SJCRH30 (cell line): ENCODE data around the gene SUPT6H. TPM values are rescaled to one million over a fixed set of nuclear protein-coding genes. Genes with fewer than 3 reads are reported as not detected.

ENCODE experiments used
- DNase-seq, 2 experiments: peaks; one replicate each; pipeline ENCODE4 v3.0.0-alpha.2; 2015 to 2020
- H3K27ac ChIP-seq: fragments of 250-450 bp; sonication (Bioruptor Pico); 2 replicates; pipeline ENCODE4 v1.5.1; 2020; ENCODE audit warnings: mild to moderate bottlenecking, moderate library complexity
- H3K27me3 ChIP-seq: fragments of 250-450 bp; sonication (Bioruptor Pico); 2 replicates; pipeline ENCODE4 v1.5.1; 2020; ENCODE audit warnings: mild to moderate bottlenecking, moderate library complexity
- H3K36me3 ChIP-seq: fragments of 250-450 bp; sonication (Bioruptor Pico); 2 replicates; pipeline ENCODE4 v1.5.1; 2020; ENCODE audit warnings: mild to moderate bottlenecking, moderate library complexity
- H3K4me1 ChIP-seq: fragments of 250-450 bp; sonication (Bioruptor Pico); 2 replicates; pipeline ENCODE4 v1.5.1; 2020; ENCODE audit warnings: mild to moderate bottlenecking, moderate library complexity
- H3K4me3 ChIP-seq: fragments of 250-450 bp; sonication (Bioruptor Pico); 2 replicates; pipeline ENCODE4 v1.5.1; 2020; ENCODE audit warnings: mild to moderate bottlenecking, moderate library complexity
- H3K9me3 ChIP-seq: fragments of 250-450 bp; sonication (Bioruptor Pico); replicated peaks from 2 replicates; pipeline ENCODE4 v1.5.1; 2020; ENCODE audit warnings: mild to moderate bottlenecking, moderate library complexity
- total RNA-seq: library from RNA; depleted of rRNA; stranded (reverse); fragments of >200 nt; shearing (Covaris generic); gene quantifications from 2 replicates; pipeline ENCODE4 v1.2.3, GENCODE V29; 2014

Gene SUPT6H
- total RNA-seq, 1 experiment from 2014 or later, result 66.3 TPM

DNA sequence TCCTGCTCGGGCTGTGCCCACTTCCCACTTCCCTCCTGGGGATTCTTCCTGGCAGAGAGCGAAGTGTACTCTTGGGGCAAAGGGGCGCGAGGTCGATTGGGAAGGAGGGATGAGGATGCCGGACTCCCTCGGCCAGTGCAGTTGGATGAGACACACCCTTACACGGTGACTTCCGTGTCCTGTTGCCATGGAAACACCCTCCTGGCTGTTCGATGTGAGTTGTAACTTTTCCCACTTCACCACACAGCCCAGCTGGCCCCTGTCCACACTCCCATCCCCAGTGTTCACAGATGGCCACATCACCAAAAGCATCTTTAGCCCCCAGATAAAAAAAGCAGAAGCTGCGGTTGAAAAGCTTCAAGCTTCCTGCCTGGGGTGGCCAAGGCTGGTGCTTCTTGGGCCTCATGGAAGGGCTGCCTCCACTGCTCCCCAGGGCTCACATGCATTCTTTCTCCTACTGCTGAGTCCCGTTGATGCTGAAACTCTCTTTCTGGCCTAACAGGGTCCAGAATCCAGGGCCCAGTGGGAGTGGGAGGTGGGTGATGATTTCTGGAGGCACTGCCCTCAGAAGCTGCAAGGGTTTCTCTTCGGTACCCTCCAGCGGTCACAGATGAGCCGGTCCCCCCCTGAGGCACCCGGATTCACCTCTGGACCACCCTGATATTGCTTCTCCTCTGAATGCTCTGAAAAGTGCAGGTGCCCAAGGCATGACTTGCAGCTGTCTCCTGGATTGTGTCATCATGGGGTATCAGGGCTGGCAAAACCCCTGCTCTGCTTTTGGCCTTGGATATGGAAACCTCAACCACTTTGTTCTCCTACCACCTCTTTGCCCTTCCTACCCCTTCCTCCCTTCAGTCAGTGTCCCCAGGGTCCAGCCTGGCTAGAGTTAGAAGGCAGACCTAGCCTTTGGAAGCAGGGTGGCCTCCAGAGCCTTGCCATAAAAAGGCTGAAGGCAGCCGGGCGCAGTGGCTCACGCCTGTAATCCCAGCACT, 79.6 kb downstream of the SUPT6H start:
- DNase-seq, result peak; percentile 49 to 68
- no peaks in the 10 kb centered on the region for H3K9me3 ChIP-seq
- peaks cover 24% of the 10 kb centered on the region for H3K4me1 ChIP-seq
- no peak overlapping the region for H3K4me3 ChIP-seq
- H3K27me3 ChIP-seq, result no peaks in the 10 kb centered on the region
- H3K27ac ChIP-seq, result peak overlapping the region; percentile 27; the same call in 1 of the 2 replicates
- peaks cover 14% of the 10 kb centered on the region; the same call in 1 of the 2 replicates for H3K36me3 ChIP-seq

DNA sequence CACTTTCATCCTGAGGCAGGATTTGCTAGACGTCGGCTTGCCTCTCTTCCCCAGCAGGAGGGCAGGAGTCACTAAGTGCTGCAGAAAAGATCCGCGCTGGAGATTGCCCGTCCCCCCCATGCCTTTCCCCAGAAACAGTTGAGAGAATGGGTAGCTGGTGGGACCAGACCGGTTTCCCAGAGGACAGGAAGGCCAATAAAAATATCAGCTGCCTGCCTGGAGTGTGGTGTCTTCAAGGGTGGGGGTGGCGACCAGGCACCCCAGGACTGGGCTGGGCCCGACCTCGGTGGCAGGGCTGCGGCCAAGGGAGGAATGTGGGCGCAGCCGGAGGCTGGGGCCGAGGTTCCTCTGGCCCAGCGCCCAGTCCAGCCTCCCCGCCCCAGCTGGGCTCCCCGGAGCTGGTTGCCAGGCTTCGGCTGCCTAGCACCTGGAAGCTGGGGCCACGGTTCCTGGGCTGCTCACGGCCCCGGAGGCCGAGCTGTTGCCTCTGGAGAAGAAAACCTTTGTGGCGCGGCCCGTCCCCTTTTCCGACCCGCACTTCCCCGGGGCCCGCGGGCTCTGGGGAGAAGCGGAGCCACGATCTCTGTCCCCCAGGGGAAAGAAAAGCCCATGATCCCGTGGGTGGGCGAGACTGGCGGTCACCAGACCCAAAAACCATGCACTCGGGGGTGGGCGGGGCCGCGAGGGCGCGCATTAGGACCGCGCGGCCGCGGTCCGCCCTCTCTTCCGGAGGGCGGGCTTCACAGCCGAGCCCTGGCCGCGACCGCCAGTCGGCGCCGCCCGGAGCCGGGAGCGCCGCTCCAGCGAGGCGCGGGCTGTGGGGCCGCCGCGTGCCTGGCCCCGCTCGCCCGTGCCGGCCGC, 81.5 kb downstream of the SUPT6H start, which contains the start of gene TRAF4:
TRAF4 (plus strand) TSS at position 769 of the 861 bp plus-strand sequence. CDS start 102 bp downstream, outside the sequence.
- peaks cover 31% of the 10 kb centered on the region for H3K36me3 ChIP-seq
- H3K27ac ChIP-seq, result peak within 1 kb of the TSS; percentile 73
- no peaks in the 10 kb centered on the region for H3K9me3 ChIP-seq
- DNase-seq, result peak; percentile 90 to 97
- peak within 1 kb of the TSS; percentile 95 for H3K4me3 ChIP-seq
- H3K27me3 ChIP-seq, result no peaks in the 10 kb centered on the region
- peaks cover 30% of the 10 kb centered on the region for H3K4me1 ChIP-seq

DNA sequence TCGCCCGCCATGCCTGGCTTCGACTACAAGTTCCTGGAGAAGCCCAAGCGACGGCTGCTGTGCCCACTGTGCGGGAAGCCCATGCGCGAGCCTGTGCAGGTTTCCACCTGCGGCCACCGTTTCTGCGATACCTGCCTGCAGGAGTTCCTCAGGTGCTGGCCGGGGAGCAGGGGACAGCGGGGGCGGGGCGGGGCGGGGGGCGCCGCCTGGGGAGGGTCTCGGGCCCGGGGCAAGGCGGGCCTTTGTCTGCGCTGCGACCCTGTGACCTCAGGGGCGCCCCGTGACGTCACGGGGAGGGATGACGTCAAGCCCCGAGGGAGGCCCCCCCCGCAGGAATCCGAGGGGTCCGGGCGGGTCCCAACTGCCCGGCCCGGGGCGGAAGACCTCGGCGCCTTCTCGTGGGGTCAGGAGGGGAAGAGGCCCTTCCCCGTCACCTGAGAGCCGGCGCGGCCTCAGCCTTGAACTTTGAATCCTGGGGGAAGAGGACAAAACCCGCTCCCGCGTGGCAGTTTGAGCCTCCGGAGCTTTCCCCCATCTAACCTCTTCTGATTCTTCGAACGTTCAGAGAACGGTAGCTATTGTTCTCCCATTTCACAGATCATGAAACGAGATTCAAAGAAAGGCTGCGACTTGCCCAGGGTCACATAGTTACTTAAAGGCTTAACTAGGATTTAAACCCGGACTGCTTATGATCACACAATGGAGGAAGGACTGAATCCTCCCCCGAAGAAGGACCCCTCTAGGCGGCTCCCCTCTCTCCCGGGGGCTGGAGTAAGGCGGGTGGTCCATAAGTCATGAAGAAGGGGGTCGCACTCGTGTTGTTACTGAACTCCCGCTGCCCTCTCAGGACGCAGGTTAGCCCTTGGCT, 82.3 kb downstream of the SUPT6H start:
- peak overlapping the region; percentile 73 for H3K27ac ChIP-seq
- H3K36me3 ChIP-seq, result peaks cover 39% of the 10 kb centered on the region
- no peaks in the 10 kb centered on the region for H3K27me3 ChIP-seq
- H3K4me3 ChIP-seq, result peak overlapping the region; percentile 95
- H3K9me3 ChIP-seq, result no peaks in the 10 kb centered on the region
- H3K4me1 ChIP-seq, result peaks cover 30% of the 10 kb centered on the region
- DNase-seq, result peak; percentile 68 to 72

DNA sequence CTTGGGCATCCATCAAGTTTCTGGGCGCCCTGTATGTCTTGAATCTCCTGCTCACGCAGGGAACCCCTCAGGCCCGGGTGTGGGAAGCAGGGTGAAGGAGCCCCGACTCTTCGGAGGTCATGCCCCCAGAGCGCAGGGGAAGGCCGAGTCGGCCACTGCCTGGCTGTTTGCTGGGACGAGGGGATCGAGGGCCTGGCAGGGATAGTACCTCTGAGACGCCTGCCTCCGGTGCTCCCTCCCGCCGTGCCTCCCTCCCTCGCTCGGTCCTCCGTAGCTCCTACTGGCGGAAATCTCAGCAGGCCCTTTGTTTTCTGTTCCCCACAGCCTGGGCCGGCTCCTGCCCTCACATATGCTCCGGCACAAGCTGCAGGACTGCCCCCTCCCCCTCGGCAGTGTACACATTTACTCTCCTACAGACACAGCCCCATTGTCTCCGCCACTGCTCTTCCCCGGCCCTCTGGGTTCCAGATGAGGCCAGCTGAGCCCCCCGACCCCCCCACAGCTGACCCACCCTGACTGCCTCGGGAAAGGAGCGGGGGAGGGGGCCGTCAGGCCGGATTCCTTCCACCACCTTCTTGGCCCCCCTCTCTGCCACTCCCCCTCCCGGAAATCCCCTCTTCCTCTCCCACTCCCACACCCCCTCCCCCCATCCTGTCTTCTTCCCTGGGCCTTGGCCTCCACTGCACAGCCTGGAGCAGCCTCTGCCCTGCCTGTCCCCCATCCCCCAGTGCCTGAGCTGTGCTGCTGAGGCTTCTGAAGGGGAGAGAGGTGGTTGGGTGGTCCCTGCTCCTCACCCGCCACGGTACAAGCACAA, 83.2 kb downstream of the SUPT6H start:
- peak; percentile 84 to 85 for DNase-seq
- peaks cover 30% of the 10 kb centered on the region for H3K4me1 ChIP-seq

DNA sequence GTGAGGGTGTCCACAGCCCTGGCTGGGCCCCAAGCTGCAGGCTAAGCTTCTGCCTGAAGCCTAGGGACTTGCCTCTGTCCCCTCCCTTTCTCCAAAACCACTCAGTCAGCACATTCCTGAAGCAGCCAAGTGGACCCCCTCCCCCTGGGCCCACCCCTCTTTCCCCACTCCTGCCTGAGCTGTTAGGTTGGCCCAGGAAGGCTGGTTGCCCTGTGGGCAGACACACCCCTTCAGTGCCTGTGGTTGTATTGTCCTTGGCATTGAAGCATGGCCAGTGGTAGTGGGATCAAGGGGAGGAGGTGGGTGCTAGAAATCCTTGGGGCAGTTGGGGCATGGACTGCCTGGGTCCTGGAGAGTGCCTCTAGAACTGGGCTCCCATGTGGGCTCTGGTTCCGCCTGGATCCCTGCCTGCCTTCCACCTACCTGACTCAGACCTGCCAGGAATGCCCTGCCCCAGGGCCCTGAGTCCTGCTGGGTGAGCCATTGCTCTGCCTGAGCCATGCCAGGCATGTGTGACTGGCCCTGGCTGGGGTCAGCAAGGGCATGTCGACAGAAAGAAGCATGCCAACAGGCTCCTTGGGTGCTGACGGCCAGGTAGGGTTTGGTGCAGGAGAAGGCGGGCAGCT, 83.9 kb downstream of the SUPT6H start:
- Histone ChIP-seq H3K36me3 (peaks cover 47% of the 10 kb centered on the region), H3K27ac (peak overlapping the region; percentile 73; the same call in 1 of the 2 replicates), H3K9me3 (no peaks in the 10 kb centered on the region), H3K4me3 (peak overlapping the region; percentile 95), H3K4me1 (peaks cover 30% of the 10 kb centered on the region), H3K27me3 (no peaks in the 10 kb centered on the region)
- DNase-seq, result no peak

More for the DNA sequence above, 83.2 kb downstream of the SUPT6H start:
- Histone ChIP-seq H3K9me3 (no peaks in the 10 kb centered on the region), H3K36me3 (peaks cover 40% of the 10 kb centered on the region), H3K27me3 (no peaks in the 10 kb centered on the region), H3K4me3 (peak overlapping the region; percentile 95), H3K27ac (peak overlapping the region; percentile 73)

DNA sequence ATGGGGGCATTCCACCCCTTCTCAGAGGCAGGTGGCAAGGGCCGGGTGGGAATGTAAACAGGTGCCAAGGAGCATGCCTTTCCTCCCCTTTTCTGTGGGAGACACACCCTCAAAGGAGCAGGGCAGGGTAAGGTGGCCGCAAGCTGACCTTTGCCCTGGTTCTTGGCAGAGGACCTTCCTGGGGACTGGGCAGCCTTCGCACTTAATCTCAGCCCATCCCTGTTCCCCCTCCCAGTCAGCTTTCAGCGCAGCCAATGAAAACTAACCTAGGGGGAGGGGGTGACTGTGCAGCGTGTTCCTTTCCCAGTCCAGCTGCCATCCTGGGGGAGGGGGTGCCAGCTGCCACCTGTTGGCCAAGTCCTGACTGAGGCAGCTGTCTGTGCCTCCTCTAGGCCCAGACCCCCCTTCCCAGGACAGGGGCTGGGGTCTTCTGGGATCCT, 84.6 kb downstream of the SUPT6H start:
- Histone ChIP-seq H3K4me1 (peaks cover 26% of the 10 kb centered on the region), H3K4me3 (no peak overlapping the region)
- peak; percentile 85 to 87 for DNase-seq

DNA sequence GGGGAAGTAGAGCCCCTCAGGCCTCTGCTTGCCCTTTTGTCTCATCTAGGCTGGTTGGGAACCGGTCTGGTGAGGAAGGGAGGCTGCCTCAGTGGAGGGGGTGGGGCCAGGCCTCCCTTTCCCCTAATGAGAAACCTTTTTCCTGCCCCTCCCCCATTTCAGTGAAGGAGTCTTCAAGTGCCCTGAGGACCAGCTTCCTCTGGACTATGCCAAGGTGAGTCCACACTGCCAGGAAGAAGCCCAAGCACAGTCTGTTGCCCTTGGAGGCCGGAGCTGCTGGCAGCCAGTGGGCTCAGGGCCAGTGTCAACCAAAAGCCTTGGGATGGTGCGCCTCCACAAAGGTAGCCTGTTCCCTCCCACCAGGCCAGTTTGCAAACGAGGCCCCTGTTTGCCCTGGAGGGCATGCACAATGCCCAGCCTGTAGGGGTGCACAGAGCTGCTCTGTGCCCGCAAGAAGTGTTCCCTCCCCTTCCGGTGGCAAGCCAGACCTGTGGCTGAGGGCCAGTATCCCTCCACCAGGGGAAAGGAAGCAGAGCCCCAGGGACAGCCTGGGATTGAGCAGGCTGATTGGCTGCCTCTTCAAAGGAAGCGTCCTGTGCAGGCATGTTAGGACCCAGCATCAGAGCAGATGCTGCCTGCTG, 85.2 kb downstream of the SUPT6H start:
- no peaks in the 10 kb centered on the region for H3K9me3 ChIP-seq
- DNase-seq, result no peak
- no peak overlapping the region for H3K4me3 ChIP-seq
- H3K36me3 ChIP-seq, result peaks cover 60% of the 10 kb centered on the region
- no peaks in the 10 kb centered on the region for H3K27me3 ChIP-seq
- H3K27ac ChIP-seq, result peak overlapping the region; percentile 70
- H3K4me1 ChIP-seq, result peaks cover 20% of the 10 kb centered on the region

More for the DNA sequence above, 84.6 kb downstream of the SUPT6H start:
- no peaks in the 10 kb centered on the region for H3K9me3 ChIP-seq
- H3K27me3 ChIP-seq, result no peaks in the 10 kb centered on the region
- H3K27ac ChIP-seq, result peak overlapping the region; percentile 70
- H3K36me3 ChIP-seq, result peaks cover 54% of the 10 kb centered on the region

DNA sequence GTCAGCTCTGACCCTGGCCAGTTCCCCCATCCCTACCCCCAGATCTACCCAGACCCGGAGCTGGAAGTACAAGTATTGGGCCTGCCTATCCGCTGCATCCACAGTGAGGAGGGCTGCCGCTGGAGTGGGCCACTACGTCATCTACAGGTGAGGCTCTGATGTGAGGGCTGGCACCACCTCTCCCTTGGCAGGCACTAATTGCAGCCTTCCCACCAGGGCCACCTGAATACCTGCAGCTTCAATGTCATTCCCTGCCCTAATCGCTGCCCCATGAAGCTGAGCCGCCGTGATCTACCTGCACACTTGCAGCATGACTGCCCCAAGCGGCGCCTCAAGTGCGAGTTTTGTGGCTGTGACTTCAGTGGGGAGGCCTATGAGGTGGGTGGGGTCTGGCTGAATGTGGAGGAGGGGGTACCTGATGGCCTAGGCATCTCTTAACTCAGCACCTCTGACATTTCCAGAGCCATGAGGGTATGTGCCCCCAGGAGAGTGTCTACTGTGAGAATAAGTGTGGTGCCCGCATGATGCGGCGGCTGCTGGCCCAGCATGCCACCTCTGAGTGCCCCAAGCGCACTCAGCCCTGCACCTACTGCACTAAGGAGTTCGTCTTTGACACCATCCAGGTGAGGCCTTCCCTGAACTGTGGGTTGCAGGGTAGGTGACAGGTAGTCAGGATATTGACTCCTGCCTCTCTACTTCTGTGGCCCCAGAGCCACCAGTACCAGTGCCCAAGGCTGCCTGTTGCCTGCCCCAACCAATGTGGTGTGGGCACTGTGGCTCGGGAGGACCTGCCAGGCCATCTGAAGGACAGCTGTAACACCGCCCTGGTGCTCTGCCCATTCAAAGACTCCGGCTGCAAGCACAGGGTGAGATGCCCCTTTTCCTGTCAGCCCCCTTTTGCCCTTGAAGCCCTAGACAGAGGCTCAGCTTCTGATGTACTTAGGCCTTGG, 86.1 kb downstream of the SUPT6H start:
- DNase-seq, result no peak
- Histone ChIP-seq H3K36me3 (peaks cover 63% of the 10 kb centered on the region), H3K4me1 (peaks cover 18% of the 10 kb centered on the region)

DNA sequence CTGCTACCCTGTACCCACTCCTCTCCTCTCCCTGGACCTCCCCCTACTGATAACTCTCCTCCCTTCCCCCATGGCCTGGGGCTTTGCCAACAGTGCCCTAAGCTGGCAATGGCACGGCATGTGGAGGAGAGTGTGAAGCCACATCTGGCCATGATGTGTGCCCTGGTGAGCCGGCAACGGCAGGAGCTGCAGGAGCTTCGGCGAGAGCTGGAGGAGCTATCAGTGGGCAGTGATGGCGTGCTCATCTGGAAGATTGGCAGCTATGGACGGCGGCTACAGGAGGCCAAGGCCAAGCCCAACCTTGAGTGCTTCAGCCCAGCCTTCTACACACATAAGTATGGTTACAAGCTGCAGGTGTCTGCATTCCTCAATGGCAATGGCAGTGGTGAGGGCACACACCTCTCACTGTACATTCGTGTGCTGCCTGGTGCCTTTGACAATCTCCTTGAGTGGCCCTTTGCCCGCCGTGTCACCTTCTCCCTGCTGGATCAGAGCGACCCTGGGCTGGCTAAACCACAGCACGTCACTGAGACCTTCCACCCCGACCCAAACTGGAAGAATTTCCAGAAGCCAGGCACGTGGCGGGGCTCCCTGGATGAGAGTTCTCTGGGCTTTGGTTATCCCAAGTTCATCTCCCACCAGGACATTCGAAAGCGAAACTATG, 87.0 kb downstream of the SUPT6H start:
- H3K4me1 ChIP-seq, result peaks cover 18% of the 10 kb centered on the region
- no peaks in the 10 kb centered on the region for H3K27me3 ChIP-seq
- no peaks in the 10 kb centered on the region for H3K9me3 ChIP-seq
- H3K4me3 ChIP-seq, result no peak overlapping the region
- DNase-seq, result no peak
- peaks cover 63% of the 10 kb centered on the region for H3K36me3 ChIP-seq
- H3K27ac ChIP-seq, result no peak overlapping the region

More for the DNA sequence above, 86.1 kb downstream of the SUPT6H start:
- Histone ChIP-seq H3K27ac (no peak overlapping the region), H3K27me3 (no peaks in the 10 kb centered on the region), H3K9me3 (no peaks in the 10 kb centered on the region), H3K4me3 (no peak overlapping the region)

DNA sequence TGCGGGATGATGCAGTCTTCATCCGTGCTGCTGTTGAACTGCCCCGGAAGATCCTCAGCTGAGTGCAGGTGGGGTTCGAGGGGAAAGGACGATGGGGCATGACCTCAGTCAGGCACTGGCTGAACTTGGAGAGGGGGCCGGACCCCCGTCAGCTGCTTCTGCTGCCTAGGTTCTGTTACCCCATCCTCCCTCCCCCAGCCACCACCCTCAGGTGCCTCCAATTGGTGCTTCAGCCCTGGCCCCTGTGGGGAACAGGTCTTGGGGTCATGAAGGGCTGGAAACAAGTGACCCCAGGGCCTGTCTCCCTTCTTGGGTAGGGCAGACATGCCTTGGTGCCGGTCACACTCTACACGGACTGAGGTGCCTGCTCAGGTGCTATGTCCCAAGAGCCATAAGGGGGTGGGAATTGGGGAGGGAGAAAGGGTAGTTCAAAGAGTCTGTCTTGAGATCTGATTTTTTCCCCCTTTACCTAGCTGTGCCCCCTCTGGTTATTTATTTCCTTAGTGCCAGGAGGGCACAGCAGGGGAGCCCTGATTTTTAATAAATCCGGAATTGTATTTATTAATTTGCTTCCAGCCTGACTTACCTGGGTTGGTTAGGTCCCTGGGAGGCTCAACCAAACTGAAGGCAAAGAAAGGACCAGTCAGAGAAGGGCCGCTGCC, 87.6 kb downstream of the SUPT6H start:
- Histone ChIP-seq H3K4me3 (no peak overlapping the region), H3K36me3 (peaks cover 61% of the 10 kb centered on the region), H3K9me3 (no peaks in the 10 kb centered on the region), H3K4me1 (peaks cover 18% of the 10 kb centered on the region), H3K27me3 (no peaks in the 10 kb centered on the region), H3K27ac (no peak overlapping the region)
- no peak for DNase-seq
